Mammary epithelial cell (primary cell): ENCODE measurements around the gene KRTAP5-5.

Experiments
- CTCF ChIP-seq, 2 donors: IDR thresholded peaks in 1 of 2; conservative IDR thresholded peaks in 1 of 2; 2 replicates each; pipeline ENCODE4 v1.5.1; 2011 to 2012; ENCODE audit warnings: inconsistent platforms in 2 of 2, low read length in 2 of 2, mild to moderate bottlenecking in 2 of 2, control low read depth in 1 of 2, low read depth in 1 of 2; ENCODE audit not compliant: insufficient read depth in 1 of 2; ENCODE audit errors: extremely low read depth in 1 of 2
- EZH2 ChIP-seq: IDR thresholded peaks from 2 replicates; pipeline ENCODE4 v1.6.1; 2012; ENCODE audit warnings: low read length, inconsistent platforms, borderline replicate concordance

- TF ChIP-seq CTCF (conservative IDR thresholded peaks at IDR 0.05 in 1 of 2, IDR thresholded peaks at IDR 0.05 in 1 of 2; ENCODE audit: extremely low read depth in 1 of 2, insufficient read depth in 1 of 2, low read depth in 1 of 2, low read length in 2 of 2) = peak in 1 of 2 donors; percentile 0
- no peak for TF ChIP-seq EZH2
These were observed 20.7 kb downstream of the KRTAP5-5 start for GRCh38 chr11:1650034-1650917.
